Testis (tissue), 2 donors: ENCODE data around the gene SIPA1L3.

ENCODE experiments used
- CTCF ChIP-seq, 3 experiments: fragments of 450-650 bp in 2 of 3; fragments of 200-600 bp in 1 of 3; sonication (generic) in 1 of 3; IDR thresholded peaks; one replicate each; pipeline ENCODE4 v1.5.1; 2016 to 2019; ENCODE audit warnings: antibody characterized with exemption in 3 of 3, mild to moderate bottlenecking in 2 of 3, moderate library complexity in 1 of 3
- POLR2A ChIP-seq: fragments of 450-650 bp; IDR thresholded peaks from one replicate; pipeline ENCODE4 v1.6.1; 2017; ENCODE audit warnings: antibody characterized with exemption, mild to moderate bottlenecking, moderate library complexity

- TF ChIP-seq CTCF (IDR thresholded peaks at IDR 0.05) (no peak), POLR2A (no peak)
Observed at GRCh38 chr19:38032951-38033350, 125.9 kb downstream of the SIPA1L3 start.
